ENCODE results near the gene TSSK6.

- TF ChIP-seq ELF4 (CRISPR knock-in tag; IDR thresholded peaks at IDR 0.05; ENCODE audit: low read depth), result no peak
- TF ChIP-seq, protein P1, sequence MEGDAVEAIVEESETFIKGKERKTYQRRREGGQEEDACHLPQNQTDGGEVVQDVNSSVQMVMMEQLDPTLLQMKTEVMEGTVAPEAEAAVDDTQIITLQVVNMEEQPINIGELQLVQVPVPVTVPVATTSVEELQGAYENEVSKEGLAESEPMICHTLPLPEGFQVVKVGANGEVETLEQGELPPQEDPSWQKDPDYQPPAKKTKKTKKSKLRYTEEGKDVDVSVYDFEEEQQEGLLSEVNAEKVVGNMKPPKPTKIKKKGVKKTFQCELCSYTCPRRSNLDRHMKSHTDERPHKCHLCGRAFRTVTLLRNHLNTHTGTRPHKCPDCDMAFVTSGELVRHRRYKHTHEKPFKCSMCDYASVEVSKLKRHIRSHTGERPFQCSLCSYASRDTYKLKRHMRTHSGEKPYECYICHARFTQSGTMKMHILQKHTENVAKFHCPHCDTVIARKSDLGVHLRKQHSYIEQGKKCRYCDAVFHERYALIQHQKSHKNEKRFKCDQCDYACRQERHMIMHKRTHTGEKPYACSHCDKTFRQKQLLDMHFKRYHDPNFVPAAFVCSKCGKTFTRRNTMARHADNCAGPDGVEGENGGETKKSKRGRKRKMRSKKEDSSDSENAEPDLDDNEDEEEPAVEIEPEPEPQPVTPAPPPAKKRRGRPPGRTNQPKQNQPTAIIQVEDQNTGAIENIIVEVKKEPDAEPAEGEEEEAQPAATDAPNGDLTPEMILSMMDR (IDR thresholded peaks at IDR 0.05), result no peak
- TF ChIP-seq ATF3 (CRISPR knock-in tag; conservative IDR thresholded peaks at IDR 0.05), result no peak
- no peak for TF ChIP-seq ZNF138 (CRISPR knock-in tag; conservative IDR thresholded peaks at IDR 0.05)
- TF ChIP-seq, protein P2, sequence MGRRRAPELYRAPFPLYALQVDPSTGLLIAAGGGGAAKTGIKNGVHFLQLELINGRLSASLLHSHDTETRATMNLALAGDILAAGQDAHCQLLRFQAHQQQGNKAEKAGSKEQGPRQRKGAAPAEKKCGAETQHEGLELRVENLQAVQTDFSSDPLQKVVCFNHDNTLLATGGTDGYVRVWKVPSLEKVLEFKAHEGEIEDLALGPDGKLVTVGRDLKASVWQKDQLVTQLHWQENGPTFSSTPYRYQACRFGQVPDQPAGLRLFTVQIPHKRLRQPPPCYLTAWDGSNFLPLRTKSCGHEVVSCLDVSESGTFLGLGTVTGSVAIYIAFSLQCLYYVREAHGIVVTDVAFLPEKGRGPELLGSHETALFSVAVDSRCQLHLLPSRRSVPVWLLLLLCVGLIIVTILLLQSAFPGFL (CRISPR knock-in tag; IDR thresholded peaks at IDR 0.05; ENCODE audit: borderline replicate concordance), result no peak
- TF ChIP-seq USF1 (CRISPR knock-in tag; IDR thresholded peaks at IDR 0.05), result no peak
- TF ChIP-seq, protein P3, sequence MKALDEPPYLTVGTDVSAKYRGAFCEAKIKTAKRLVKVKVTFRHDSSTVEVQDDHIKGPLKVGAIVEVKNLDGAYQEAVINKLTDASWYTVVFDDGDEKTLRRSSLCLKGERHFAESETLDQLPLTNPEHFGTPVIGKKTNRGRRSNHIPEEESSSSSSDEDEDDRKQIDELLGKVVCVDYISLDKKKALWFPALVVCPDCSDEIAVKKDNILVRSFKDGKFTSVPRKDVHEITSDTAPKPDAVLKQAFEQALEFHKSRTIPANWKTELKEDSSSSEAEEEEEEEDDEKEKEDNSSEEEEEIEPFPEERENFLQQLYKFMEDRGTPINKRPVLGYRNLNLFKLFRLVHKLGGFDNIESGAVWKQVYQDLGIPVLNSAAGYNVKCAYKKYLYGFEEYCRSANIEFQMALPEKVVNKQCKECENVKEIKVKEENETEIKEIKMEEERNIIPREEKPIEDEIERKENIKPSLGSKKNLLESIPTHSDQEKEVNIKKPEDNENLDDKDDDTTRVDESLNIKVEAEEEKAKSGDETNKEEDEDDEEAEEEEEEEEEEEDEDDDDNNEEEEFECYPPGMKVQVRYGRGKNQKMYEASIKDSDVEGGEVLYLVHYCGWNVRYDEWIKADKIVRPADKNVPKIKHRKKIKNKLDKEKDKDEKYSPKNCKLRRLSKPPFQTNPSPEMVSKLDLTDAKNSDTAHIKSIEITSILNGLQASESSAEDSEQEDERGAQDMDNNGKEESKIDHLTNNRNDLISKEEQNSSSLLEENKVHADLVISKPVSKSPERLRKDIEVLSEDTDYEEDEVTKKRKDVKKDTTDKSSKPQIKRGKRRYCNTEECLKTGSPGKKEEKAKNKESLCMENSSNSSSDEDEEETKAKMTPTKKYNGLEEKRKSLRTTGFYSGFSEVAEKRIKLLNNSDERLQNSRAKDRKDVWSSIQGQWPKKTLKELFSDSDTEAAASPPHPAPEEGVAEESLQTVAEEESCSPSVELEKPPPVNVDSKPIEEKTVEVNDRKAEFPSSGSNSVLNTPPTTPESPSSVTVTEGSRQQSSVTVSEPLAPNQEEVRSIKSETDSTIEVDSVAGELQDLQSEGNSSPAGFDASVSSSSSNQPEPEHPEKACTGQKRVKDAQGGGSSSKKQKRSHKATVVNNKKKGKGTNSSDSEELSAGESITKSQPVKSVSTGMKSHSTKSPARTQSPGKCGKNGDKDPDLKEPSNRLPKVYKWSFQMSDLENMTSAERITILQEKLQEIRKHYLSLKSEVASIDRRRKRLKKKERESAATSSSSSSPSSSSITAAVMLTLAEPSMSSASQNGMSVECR (CRISPR knock-in tag; IDR thresholded peaks at IDR 0.05; ENCODE audit: borderline replicate concordance), result no peak
- TF ChIP-seq SMAD4 (CRISPR knock-in tag; IDR thresholded peaks at IDR 0.05), result no peak
- TF ChIP-seq ETV6 (CRISPR knock-in tag; IDR thresholded peaks at IDR 0.05), result no peak
- TF ChIP-seq TEAD4 (CRISPR knock-in tag; IDR thresholded peaks at IDR 0.05), result no peak
- no peak for TF ChIP-seq MAX (CRISPR knock-in tag; IDR thresholded peaks at IDR 0.05)
- no peak for TF ChIP-seq SP1 (CRISPR knock-in tag; conservative IDR thresholded peaks at IDR 0.05)
- TF ChIP-seq MYBL2 (CRISPR knock-in tag; IDR thresholded peaks at IDR 0.05), result no peak
Measured at GRCh38 chr19:19559931-19560330, 44.6 kb upstream of the TSSK6 start.
